GM18499 (cell line): ENCODE measurements around the gene TEAD3.
"Not testable (repeated sequence)": the region's sequence is repeated elsewhere in the genome, so short reads cannot be mapped to it uniquely, and the experiment has no call there.

Experiments
- ATAC-seq: cut with Tn5 transposase; IDR thresholded peaks from one replicate; pipeline ENCODE4 v1.9.1; 2021; ENCODE audit warnings: moderate number of reproducible peaks; ENCODE audit not compliant: insufficient read depth, unreplicated experiment

Gene TEAD3

GRCh38 chr6:35454391-35455110, 42.3 kb downstream of the TEAD3 start:
- no peak for ATAC-seq

- no peak for ATAC-seq
These were observed 43.6 kb downstream of the TEAD3 start for GRCh38 chr6:35453236-35453635.

GRCh38 chr6:35452183-35453090, 44.4 kb downstream of the TEAD3 start, which contains the start of gene FANCE:
Gene FANCE, plus strand, starts transcription at chr6:35452338. Its CDS starts 208 bp downstream, at chr6:35452546.
- ATAC-seq: peak; percentile 66

- ATAC-seq: no peak
These were observed 45.3 kb downstream of the TEAD3 start for GRCh38 chr6:35451354-35452182.

- ATAC-seq: no peak
These were observed 47.5 kb downstream of the TEAD3 start for GRCh38 chr6:35449287-35449881.

GRCh38 chr6:35448191-35448590, 48.7 kb downstream of the TEAD3 start:
- ATAC-seq: no peak

GRCh38 chr6:35445691-35446090, 51.2 kb downstream of the TEAD3 start:
- ATAC-seq: no peak

- ATAC-seq: no peak
These were observed 53.4 kb downstream of the TEAD3 start for GRCh38 chr6:35443341-35444030.

- ATAC-seq: no peak
These were observed 54.2 kb downstream of the TEAD3 start for GRCh38 chr6:35442693-35443092.

- no peak for ATAC-seq
These were observed 55.2 kb downstream of the TEAD3 start for GRCh38 chr6:35441642-35442041.

GRCh38 chr6:35441205-35441604, 55.7 kb downstream of the TEAD3 start:
- no peak for ATAC-seq

GRCh38 chr6:35439308-35439707, 57.6 kb downstream of the TEAD3 start:
- no peak for ATAC-seq

GRCh38 chr6:35438378-35439065, 58.4 kb downstream of the TEAD3 start:
- ATAC-seq: not testable (repeated sequence)

- no peak for ATAC-seq
These were observed 60.6 kb downstream of the TEAD3 start for GRCh38 chr6:35436071-35436857.

GRCh38 chr6:35435074-35435837, 61.6 kb downstream of the TEAD3 start:
- ATAC-seq: no peak

- not testable (repeated sequence) for ATAC-seq
These were observed 64.2 kb downstream of the TEAD3 start for GRCh38 chr6:35432702-35433101.

- no peak for ATAC-seq
These were observed 64.6 kb downstream of the TEAD3 start for GRCh38 chr6:35432291-35432690.
